GM10266 (cell line): Measurements from ENCODE around the gene LRMDA.

ENCODE experiments used
- DNase-seq: peaks from one replicate; pipeline ENCODE4 v3.0.0; 2012; ENCODE audit errors: extremely low spot score
- TF ChIP-seq, protein P1 (sequence below): IDR thresholded peaks from 2 replicates; pipeline ENCODE4 v1.5.1; 2012; ENCODE audit warnings: mild to moderate bottlenecking, low read depth; ENCODE audit not compliant: control insufficient read depth, insufficient read depth; ENCODE audit errors: missing control alignments

Gene LRMDA

DNA sequence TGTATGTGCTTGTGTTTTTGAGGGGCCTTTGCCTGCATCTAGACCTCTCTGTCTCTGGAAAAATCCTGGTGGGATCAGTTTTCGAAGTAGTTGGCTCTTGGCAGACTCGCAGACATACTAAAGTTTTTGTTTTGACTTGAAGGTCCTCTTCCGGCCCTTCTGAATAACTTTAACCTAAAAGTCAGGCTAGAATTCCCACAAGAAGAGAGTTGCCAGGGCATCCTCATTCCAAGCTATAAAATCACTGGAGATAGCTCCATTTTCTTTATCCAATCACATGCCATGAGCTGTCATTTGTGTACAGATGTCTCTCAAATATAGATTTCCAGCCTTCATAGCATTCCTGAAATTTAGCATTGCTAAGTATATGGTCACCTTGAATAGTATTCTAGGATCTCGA is 967.8 kb downstream of the LRMDA start:
- no peak for DNase-seq
- TF ChIP-seq, protein P1, sequence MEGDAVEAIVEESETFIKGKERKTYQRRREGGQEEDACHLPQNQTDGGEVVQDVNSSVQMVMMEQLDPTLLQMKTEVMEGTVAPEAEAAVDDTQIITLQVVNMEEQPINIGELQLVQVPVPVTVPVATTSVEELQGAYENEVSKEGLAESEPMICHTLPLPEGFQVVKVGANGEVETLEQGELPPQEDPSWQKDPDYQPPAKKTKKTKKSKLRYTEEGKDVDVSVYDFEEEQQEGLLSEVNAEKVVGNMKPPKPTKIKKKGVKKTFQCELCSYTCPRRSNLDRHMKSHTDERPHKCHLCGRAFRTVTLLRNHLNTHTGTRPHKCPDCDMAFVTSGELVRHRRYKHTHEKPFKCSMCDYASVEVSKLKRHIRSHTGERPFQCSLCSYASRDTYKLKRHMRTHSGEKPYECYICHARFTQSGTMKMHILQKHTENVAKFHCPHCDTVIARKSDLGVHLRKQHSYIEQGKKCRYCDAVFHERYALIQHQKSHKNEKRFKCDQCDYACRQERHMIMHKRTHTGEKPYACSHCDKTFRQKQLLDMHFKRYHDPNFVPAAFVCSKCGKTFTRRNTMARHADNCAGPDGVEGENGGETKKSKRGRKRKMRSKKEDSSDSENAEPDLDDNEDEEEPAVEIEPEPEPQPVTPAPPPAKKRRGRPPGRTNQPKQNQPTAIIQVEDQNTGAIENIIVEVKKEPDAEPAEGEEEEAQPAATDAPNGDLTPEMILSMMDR = no peak

DNA sequence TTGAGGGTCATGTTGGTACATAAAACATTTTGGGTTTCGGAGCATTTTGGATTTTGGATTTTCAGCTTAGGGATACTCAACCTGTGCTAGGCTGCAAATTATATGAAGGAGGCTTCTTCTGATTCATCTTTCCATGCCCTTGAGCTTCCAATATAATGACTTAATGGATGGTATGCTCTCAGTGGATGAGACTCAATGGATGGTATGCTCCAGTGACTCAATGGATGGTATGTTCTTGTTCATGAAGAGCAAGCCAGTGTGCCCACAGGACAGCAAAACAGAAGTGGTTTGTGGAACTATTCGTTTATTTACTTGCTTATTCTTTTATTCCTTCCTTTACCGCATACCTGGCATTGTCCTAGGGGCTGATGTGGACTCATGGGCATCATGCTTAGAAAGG is 969.6 kb downstream of the LRMDA start:
- TF ChIP-seq, protein P1 = no peak
- DNase-seq = no peak

DNA sequence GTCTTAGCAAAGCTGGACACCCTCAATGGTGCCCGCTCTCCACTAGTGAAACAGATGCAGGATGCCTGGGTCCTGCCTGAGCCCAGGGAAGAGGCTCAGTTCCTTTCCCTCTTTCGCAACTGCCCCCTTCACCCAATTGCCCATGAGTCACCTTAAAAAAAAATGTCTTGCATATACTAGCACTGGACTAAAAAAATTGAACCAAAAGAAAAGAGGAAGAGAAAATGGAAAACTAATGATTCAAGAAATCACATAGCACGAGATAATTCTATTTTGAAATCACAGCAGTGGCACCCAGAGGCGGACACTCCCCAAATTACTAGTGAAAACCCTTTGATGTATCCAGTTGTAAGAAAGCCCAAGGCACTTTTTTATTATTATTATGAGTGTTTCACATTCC is 972.5 kb downstream of the LRMDA start:
- TF ChIP-seq, protein P1 = no peak
- DNase-seq = no peak

DNA sequence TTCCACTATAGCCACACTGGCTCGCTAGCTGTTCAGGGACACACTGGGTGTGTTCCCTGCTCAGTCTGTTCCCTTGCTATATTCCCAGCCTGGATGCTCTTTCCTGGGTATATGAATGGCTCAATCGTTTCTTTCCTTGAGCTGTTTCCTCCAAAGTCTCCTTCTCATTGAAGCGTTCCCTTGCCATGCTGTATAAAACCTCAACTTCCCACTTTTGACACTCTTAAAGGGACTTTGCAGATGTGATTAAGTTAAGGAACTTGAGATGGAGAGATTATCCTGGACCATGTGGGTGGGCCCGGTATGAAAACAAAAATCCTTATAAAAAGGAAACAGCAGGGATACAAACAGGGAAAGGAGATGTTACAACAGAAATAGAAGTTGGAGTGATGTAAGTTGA is 973.1 kb downstream of the LRMDA start:
- DNase-seq = no peak
- TF ChIP-seq, protein P1 = no peak

DNA sequence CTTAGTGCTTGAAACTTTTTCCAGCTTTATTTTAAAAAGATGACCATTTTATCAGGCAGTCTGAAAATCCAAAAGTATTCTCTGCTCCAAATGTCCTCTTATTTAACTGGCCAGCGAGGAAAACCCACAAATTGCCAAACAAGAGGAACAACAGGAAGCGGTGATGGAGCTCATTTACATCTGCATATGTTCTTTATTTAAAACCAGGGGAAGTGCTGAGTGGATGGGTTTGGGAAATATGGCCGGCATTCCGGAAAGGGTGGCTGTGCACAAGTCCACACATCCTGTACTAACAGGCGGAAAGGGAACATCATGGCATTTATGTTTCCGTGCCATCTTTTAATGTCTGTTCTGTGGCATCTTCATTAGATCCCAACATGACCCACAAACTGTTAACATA is 974.5 kb downstream of the LRMDA start:
- TF ChIP-seq, protein P1 = no peak

DNA sequence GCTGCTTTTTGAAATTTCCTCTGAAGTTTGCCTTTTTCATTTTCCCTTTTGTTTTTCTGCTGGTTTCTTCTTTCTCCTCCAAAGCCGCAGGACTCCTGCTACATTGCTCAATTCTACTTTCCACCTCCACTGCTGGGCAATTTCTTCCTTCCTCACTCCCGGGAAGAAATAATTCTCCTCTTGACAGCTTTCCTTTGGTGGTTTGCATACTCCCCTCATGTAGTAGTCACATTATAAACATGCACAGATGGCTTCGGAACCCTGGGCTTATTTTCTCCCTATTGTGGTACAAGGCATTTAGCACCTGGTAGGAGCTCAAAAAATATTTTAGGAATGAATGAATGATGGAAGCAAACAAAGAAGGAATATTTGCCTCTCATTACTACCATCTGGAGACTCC is 977.2 kb downstream of the LRMDA start:
- TF ChIP-seq, protein P1 = no peak
- no peak for DNase-seq

More for the DNA sequence above, 974.5 kb downstream of the LRMDA start:
- DNase-seq = no peak

DNA sequence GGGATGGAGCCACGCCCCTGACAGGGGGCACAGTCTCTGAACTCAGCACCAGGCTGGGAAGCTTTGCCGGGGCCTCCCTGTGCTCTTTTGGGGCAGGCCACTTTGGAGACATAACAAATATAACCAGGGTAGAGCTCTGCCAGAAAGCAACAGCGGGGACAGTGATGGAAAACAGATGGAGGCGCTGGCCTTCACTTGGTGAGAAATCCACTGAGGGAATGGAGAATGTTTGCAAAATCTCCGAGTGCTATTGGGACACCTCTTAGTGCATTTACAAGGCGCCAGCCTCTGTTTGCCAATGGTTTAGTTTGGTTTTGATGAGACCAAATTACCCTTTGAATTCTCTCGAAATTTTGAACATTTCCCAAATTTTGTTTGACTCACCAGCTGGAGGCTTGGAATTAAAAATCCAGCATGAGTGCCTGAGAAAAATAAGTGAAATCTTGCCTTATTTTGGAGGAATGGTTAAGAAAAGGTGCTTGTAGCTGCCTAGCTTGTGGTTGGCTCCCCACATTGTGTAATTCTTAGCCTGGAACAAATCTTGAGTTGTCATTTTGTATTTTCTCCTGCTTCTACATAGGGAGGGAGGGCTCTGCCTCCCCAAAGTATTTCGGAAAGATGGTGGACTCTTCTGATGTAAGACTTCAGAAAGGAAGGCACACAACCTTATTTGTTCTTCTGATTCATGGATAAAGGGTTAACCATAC is 980.5 kb downstream of the LRMDA start:
- DNase-seq = no peak
- TF ChIP-seq, protein P1 = no peak
